AG20443 (cell line): Measurements from ENCODE around the gene OR51D1.

Experiments used
- DNase-seq: peaks from one replicate; pipeline ENCODE4 v3.0.0; 2012; ENCODE audit warnings: low spot score, mixed read lengths

OR51D1 gene

GRCh38 chr11:4636962-4637661, at the start of gene OR51D1:
Gene OR51D1, plus strand, starts transcription at chr11:4637477. Its CDS starts 2,314 bp downstream, at chr11:4639791.
- DNase-seq: peak; percentile 91

DNA sequence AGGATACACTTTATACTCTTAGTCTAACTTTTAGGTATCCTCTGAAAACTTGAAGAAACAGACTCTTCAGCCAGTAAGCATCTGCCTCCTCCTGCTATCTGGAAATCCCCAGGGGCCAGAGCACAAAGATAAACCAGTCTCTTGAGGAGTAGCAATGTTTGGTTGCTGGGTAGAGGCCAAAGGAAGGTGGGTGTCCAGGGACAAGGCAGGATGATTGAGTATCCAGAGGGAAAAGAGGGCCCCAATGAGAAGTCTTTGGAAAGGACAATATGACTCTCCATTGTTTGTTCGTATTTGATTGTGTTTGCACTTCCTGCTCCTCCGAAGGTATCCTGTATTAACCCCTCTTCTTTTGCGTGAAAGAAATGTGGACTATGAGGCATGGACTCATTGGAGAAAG, 48.3 kb upstream of the OR51D1 start:
- no peak for DNase-seq

- DNase-seq: no peak
These were observed 43.5 kb upstream of the OR51D1 start, which contains the start of gene OR52I1 for GRCh38 chr11:4593739-4594138. Gene OR52I1, plus strand, starts transcription at chr11:4594039. Its CDS starts 0 bp downstream, at chr11:4594039.

- no peak for DNase-seq
These were observed 32.2 kb upstream of the OR51D1 start for GRCh38 chr11:4605057-4605456.

DNA sequence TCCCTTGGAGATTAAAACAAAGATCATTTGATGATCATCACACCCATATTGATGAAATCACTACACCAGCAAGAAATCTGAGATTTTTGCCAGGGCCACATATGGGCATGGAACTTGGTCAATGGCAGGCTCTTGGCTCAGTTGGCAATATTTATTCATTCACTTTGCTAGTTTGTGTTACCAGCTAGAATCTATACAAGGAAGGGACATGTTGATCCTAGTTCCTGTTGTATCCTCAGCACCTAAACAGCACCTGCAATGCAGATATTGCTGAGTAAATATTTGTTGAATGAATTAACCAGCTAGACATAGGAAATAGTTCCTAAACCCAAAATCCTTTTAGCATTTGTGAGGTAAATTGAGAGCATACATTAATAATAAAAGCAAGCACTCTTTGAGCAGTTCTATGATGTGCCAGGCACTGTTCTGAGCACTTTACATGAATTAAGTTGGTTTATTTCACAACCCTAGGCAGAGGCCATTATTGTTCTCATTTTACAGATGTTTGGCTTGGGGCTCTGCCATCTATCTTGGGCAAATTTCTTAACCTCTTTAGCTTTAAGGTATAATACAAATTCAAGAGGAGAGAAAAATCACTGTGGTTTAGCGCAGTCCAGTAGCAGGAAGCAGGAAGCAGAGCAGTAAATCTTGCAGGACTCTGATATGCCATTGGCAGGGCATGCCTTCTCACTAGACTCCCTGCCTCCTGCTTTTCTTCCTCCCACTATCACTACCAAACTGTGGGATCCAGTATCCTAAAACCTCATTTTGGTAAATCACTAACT, 30.9 kb upstream of the OR51D1 start:
- DNase-seq: no peak

GRCh38 chr11:4607096-4607495, 30.2 kb upstream of the OR51D1 start:
- no peak for DNase-seq

- DNase-seq: peak; percentile 99
These were observed 29.3 kb upstream of the OR51D1 start, which contains the start of gene TRIM68 for GRCh38 chr11:4607781-4608666. Gene TRIM68, minus strand, starts transcription at chr11:4608231. Its CDS starts 2,727 bp downstream, at chr11:4605504.

DNA sequence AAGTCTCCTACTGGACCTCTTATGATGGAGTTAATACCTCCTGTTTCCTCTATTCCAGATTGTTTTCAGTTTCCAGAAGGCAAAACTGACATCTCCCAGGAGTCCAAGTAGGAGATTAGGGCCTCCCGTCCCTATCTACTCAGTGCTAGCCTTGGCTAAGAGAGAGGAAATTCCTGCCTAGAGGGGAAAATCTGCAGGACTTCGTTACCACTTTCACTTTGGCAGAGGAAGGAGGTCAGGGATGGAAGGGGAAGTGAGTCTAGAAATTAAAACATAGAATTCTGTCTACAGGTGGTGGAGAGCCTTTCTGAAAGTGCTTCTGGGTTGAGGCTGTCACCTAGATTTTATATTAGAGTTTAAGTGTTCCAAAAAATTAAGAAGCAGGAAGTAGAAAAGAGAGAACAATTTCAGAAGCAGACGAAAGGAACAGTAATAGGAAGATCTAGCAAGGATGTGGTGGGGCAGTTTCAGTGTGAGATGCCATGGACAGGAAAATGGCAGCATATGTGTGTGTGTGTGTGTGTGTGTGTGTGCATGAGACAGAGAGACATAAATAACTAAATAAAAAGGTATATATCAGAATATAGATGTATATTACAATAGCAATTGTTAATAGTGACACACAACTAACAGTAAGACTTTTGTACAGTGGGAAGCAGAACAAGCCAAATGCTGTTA, 26.9 kb upstream of the OR51D1 start:
- peak; percentile 19 for DNase-seq

DNA sequence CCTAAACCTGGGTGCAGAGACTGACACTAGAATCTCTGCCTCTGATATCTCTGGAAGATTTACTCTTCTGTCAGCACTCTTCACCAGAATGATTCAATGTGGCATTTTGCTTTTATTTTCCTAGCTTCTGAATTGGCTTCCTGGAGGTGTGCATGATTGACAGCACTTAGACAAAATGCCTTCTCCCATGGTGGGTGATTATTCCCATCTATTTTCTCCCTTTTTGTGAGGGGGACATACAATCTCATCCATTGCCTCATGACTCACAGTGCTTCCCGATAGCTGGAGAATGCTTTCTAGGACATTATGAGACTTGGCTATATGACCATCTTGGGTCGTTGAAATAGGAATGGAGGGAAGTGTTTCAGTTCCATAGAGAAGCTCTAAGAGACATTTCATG, 25.3 kb upstream of the OR51D1 start:
- DNase-seq: no peak

DNA sequence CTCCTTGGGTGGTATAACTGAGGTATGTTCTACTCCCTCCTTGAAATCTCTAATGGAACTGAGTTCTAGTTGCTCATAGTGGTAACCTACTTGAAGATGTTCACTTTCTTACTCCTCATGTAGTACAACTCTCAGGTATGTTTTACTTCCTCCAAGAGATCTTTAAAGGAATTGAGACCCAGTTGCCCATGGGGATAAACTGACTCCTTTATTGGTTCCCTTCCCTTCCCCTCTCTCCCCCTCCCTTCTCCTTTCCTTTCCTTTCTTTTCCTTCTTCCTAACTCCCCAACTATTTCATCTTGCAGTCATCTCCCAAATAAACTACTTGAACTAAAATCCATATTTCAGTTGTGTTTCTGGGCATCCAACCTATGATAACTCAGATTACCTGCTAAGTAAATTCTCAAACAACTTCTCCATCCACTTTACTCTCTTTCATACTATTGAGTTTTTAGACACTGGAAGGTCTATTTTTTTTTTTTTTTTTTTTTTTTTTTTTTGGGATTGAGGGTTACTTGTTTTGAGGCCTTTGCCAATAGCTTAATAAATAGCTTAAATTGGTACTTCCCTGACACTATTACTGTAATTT, 21.3 kb upstream of the OR51D1 start:
- no peak for DNase-seq

GRCh38 chr11:4619514-4619913, 17.8 kb upstream of the OR51D1 start:
- DNase-seq: no peak

DNA sequence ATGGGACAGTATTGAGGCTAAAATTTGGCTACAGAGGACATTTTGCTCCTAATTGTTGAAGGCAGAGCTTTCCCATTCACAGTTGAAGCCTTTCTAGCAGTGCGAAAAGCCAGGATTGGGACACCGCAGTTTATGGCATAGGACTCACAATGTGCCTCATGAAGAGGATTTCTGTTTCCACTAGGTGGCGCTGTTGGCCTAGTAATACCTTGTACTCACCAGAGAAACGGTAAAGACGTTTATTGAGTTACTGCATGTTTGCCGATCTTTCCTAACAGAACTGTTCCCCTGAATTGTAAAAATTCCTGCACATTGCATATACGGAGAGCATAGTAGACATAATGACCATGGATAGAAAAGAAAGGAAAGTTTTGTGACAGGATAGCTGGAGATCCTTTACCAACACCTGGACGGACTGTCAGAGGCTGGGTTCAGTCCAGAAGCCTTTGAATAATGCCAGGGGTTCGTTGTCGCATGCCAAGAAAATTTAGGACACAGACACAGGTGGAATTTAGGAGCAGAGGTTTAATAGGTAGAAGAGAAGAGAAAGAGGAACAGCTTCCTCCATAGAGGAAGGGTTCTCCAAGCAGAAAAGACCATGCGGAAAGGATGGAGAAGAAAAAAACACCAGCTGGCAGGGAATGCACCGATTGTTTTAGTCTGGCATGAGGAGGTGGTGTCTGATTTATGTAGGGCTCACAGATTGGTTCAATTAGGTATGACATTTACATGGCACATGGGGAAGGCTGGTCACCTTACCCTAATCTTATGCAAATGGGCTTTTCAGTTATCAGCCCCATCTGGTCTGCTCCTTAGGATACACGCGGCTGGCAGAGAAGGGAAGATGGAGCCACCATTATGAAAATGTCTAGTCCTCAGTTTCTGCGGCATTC, 10.8 kb upstream of the OR51D1 start:
- DNase-seq: no peak

- no peak for DNase-seq
These were observed 1.1 kb upstream of the OR51D1 start for GRCh38 chr11:4636136-4636535.

- no peak for DNase-seq
These were observed 378 bp downstream of the OR51D1 start for GRCh38 chr11:4637662-4638047.

DNA sequence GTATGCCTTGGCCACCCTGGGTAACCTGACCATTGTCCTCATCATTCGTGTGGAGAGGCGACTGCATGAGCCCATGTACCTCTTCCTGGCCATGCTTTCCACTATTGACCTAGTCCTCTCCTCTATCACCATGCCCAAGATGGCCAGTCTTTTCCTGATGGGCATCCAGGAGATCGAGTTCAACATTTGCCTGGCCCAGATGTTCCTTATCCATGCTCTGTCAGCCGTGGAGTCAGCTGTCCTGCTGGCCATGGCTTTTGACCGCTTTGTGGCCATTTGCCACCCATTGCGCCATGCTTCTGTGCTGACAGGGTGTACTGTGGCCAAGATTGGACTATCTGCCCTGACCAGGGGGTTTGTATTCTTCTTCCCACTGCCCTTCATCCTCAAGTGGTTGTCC, 2.7 kb downstream of the OR51D1 start:
- no peak for DNase-seq

- DNase-seq: no peak
These were observed 4.2 kb downstream of the OR51D1 start for GRCh38 chr11:4641501-4641900.

GRCh38 chr11:4642043-4642442, 4.8 kb downstream of the OR51D1 start:
- no peak for DNase-seq

- DNase-seq: no peak
These were observed 5.8 kb downstream of the OR51D1 start for GRCh38 chr11:4643076-4643475.

GRCh38 chr11:4643682-4644081, 6.4 kb downstream of the OR51D1 start, which contains the start of gene OR51E1:
Gene OR51E1, plus strand, starts transcription at chr11:4643982. Its CDS starts 8,545 bp downstream, at chr11:4652527.
- DNase-seq: no peak

- no peak for DNase-seq
These were observed 7.0 kb downstream of the OR51D1 start for GRCh38 chr11:4644233-4644632.
